Panc1 (cell line): Measurements from ENCODE around the gene SHISA9.

ENCODE experiments used
- SIN3A ChIP-seq: IDR thresholded peaks from 2 replicates; pipeline ENCODE4 v1.6.1; 2012; ENCODE audit warnings: low read depth, mild to moderate bottlenecking, low read length, moderate library complexity, borderline replicate concordance; ENCODE audit not compliant: insufficient read depth
- TF ChIP-seq, protein P1 (sequence below): fragments of 450-650 bp; IDR thresholded peaks from 2 replicates; pipeline ENCODE4 v1.5.1; 2017; ENCODE audit warnings: mild to moderate bottlenecking
- TF ChIP-seq, protein P2 (sequence below), 2 experiments: IDR thresholded peaks; 2 replicates each; pipeline ENCODE4 v1.6.1; 2011 to 2012; ENCODE audit warnings: low read depth in 2 of 2, control low read depth in 1 of 2, low read length in 1 of 2, mild to moderate bottlenecking in 1 of 2, moderate library complexity in 1 of 2; ENCODE audit not compliant: insufficient read depth in 1 of 2

DNA sequence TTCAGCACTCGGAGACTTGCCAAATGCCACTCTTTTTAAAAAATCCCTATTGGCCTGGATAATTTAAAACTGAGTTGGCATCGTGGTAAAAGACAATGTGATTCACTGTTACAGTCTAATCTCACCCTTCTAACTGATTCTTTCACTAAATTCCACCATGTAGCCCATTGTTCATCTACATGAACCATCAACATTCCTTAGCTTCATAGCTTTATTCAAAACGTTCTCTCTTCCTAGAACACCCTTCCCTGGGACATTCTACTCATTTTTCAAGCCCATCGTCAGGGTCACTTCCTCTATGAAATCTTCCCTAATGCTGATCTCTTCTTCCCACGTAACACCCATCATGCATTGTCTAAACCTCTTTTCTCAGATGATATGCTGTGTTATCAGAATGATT lies 15.7 kb upstream of the SHISA9 start:
- TF ChIP-seq, protein P1, sequence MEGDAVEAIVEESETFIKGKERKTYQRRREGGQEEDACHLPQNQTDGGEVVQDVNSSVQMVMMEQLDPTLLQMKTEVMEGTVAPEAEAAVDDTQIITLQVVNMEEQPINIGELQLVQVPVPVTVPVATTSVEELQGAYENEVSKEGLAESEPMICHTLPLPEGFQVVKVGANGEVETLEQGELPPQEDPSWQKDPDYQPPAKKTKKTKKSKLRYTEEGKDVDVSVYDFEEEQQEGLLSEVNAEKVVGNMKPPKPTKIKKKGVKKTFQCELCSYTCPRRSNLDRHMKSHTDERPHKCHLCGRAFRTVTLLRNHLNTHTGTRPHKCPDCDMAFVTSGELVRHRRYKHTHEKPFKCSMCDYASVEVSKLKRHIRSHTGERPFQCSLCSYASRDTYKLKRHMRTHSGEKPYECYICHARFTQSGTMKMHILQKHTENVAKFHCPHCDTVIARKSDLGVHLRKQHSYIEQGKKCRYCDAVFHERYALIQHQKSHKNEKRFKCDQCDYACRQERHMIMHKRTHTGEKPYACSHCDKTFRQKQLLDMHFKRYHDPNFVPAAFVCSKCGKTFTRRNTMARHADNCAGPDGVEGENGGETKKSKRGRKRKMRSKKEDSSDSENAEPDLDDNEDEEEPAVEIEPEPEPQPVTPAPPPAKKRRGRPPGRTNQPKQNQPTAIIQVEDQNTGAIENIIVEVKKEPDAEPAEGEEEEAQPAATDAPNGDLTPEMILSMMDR, result no peak
- no peak for TF ChIP-seq SIN3A
- TF ChIP-seq, protein P2, sequence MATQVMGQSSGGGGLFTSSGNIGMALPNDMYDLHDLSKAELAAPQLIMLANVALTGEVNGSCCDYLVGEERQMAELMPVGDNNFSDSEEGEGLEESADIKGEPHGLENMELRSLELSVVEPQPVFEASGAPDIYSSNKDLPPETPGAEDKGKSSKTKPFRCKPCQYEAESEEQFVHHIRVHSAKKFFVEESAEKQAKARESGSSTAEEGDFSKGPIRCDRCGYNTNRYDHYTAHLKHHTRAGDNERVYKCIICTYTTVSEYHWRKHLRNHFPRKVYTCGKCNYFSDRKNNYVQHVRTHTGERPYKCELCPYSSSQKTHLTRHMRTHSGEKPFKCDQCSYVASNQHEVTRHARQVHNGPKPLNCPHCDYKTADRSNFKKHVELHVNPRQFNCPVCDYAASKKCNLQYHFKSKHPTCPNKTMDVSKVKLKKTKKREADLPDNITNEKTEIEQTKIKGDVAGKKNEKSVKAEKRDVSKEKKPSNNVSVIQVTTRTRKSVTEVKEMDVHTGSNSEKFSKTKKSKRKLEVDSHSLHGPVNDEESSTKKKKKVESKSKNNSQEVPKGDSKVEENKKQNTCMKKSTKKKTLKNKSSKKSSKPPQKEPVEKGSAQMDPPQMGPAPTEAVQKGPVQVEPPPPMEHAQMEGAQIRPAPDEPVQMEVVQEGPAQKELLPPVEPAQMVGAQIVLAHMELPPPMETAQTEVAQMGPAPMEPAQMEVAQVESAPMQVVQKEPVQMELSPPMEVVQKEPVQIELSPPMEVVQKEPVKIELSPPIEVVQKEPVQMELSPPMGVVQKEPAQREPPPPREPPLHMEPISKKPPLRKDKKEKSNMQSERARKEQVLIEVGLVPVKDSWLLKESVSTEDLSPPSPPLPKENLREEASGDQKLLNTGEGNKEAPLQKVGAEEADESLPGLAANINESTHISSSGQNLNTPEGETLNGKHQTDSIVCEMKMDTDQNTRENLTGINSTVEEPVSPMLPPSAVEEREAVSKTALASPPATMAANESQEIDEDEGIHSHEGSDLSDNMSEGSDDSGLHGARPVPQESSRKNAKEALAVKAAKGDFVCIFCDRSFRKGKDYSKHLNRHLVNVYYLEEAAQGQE (IDR thresholded peaks at IDR 0.05; ENCODE audit: insufficient read depth in 1 of 2, low read depth in 2 of 2, low read length in 1 of 2), result no peak
